Stimulated activated CD8-positive, alpha-beta memory T cell treated with anti-CD3 and anti-CD28 coated beads, Interleukin-15, amount 100 ng/mL, for 1 hour (primary cell): ENCODE results near the gene KATNB1.

ENCODE experiments used
- DNase-seq: peaks from one replicate; pipeline ENCODE4 v3.0.0-alpha.2; 2020; ENCODE audit warnings: low read depth

Gene KATNB1

DNA sequence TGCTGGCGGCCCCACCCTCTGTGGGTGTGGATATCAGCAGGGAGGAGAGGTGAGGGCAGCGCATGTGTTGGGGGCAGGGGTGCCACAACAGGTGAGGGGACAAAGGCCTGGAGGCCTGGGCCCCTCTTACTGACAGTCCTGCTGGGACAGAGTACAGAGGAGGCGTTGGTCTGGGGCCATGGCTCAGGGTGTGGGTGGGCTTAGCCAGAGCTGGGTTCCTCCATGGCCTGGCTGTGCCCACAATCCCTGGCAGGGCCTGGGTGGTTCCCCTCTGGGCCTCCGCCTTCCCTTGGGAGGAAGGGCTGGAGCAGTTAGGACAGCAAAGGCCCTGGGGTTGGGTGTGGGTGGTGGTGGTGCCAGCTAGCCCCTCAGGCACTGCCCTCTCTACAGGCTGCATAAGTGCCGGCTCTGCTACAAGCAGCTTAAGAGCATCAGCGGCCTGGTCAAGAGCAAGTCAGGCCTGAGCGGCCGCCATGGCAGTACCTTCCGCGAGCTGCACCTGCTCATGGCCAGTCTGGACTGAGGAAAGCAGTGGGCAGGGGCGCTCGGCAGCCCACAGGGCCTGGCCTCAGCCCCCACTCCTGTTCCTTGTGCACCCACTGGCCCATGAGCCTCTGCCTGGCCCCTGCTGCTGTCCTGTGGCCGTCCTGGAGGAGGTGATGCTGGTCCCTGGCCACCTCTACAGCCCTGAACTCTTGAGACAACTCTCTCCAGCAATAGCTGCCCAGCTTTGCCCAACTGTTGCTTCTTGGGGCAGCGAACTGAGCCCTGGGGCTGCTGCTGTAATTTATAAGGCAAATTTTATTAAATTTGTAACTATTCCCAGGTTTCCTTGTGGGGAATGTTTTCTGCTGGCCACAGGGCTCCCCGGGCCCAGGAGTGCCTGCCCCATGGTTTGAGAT, 21.1 kb downstream of the KATNB1 start:
- no peak for DNase-seq

- peak; percentile 85 for DNase-seq
Observed at GRCh38 chr16:57757326-57757786, 21.8 kb downstream of the KATNB1 start.

DNA sequence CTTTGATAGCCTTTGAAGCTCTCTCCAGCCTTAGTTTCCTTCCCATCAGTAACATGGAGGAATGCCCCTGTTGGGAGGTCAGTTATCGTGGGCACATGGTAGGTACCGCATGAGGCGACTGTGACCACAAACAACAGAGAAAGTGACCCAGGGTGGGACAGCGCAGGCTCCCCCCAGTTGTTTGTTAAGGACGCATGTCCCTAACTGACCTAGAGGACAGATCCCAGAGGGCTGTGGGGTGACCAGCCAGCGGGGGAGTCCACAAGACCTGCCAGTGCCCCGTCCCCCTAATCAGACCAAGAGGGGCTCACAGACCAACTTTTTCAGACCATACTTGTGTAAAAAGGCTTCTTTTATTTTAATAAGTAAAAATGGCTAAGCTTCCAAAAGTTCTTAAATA, 22.3 kb downstream of the KATNB1 start:
- DNase-seq: no peak

DNA sequence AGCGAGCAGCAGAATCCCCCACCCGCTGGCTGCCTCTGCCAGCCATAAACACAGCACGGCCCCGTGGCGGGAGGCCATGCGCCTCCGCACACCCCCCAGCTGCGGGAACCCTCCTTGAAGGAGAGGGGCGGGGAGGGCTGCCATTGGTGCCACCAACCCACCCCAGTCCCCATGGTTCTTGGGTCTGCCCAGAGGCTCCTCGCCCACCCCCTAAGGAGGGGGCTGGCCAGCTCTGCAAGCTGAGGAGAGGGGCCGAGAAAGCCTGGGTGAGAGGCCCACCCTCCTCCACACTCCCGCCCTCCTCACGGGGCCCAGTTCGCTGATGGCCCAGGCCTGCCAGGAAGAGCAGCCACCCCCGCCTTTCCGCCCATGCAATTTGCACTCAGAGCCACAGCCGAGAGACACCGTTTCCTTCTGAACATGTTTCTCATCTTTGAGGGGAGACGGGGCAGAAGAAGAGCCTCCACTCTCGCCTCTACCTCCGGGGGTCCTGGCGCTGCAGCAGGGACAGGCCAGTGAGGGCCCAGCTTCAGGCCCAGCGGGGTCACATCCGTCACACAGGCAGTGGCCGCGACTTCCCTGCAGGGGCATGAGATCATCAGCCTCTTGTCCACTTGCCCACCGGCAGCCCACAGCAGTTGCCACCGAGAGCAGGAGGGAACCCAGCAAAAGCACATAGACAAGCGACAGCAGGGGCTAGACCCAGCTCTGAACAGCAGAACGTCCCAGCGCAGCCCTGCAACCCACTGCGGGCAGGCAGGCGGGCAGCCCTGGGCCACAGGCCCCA, 23.0 kb downstream of the KATNB1 start:
- DNase-seq: no peak

GRCh38 chr16:57759131-57759530, 23.6 kb downstream of the KATNB1 start:
- DNase-seq: no peak

- DNase-seq: no peak
Observed at GRCh38 chr16:57759541-57760356, 24.2 kb downstream of the KATNB1 start.

- DNase-seq: no peak
Observed at GRCh38 chr16:57760357-57761160, 25.0 kb downstream of the KATNB1 start.

- DNase-seq: no peak
Observed at GRCh38 chr16:57761301-57761700, 25.7 kb downstream of the KATNB1 start.

GRCh38 chr16:57761957-57762356, 26.4 kb downstream of the KATNB1 start:
- DNase-seq: no peak

DNA sequence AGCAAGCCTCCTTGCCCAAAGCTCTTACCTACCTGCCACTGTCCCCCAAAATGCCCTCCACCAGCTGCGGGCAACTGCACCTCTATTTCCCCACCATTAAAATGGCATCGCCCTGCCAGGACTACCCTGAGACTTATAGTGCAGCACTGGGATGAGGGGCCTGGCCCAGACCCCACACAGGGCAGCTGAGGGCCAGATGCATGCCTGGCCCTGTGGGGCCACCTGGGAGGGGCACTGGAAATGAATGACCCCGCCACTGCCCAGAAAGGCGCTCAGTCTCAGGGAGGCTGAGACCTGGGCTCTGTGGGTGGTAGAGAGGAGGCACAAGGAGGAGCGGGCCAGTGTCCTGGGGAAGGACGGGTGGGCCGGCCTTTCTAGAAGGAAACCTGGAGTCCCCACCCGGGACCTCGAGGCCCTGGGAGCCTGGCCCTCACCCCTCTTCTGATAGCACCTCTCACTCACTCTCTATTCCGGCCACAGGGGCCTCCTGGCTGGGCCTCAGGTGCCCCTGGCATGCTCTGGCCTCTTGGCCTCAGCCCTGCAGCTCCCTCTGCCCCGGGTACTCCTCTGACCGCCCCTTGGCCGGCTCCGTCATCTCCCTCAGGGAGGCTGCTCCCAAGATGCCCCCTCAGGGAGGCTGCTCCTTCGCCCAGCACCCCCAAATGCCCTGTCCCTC, 26.9 kb downstream of the KATNB1 start:
- DNase-seq: no peak

GRCh38 chr16:57763285-57764005, 27.9 kb downstream of the KATNB1 start:
- DNase-seq: no peak

- DNase-seq: no peak
Observed at GRCh38 chr16:57764006-57764340, 28.4 kb downstream of the KATNB1 start.

GRCh38 chr16:57764341-57765159, 29.0 kb downstream of the KATNB1 start:
- DNase-seq: no peak

- no peak for DNase-seq
Observed at GRCh38 chr16:57765160-57765728, 29.7 kb downstream of the KATNB1 start.

DNA sequence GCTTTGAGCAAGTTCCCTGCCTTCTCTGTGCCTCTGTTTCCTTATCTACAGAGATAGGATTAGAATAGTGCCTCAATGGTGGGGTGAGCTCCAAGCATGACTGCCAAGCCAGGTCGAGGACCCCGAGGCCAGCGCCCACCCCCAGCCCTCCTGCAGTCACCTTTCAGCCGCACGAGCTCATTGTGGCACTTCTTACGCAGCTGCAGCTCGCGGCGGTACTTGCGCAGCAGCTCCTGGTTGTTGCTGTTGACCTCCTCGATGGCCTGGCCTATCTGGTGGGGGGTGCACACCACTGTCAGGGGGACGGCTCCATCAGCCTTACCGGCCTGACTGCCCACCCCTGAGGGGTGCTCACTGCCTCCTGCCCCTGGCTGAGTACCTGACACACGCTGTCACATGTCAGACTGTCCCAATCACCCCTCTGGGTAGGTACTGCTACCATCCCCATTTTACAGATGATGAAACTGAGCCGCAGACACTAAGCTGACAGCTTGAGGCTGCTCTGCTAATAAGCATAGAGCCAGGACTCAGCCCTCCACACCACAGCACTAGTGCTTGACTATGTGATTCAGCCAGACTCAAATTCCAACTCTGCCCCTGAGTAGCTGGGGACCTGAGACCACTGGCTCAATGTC, 31.3 kb downstream of the KATNB1 start:
- no peak for DNase-seq

DNA sequence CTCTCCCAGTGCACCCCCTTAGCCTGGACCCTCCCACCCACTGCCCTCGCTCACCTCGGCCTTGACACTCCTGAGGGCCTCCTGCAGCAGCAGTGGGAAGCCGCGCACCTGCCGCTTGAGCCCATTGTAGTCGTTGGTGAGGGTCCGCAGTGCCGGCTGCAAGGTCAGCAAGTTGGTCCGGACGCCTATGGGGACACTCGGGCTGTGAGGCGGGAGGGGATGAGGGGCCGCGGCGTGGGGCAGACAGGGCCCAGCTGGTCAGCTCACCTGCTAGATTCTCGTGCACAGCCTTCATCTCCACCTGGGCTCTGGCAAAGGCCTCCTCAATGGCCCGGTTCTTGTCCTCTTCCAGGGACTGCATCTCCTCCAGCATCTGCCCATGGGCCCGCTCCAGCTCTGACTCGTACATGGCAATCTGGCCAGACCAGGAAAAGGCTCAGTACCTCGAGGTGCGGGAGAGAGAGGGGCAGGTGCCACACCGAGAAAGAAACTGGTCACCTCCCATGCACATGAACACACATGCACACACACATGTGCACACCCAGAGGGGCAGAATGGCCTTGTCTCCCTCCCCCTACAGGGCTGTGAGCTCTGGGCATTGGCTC, 34.1 kb downstream of the KATNB1 start:
- DNase-seq: no peak

DNA sequence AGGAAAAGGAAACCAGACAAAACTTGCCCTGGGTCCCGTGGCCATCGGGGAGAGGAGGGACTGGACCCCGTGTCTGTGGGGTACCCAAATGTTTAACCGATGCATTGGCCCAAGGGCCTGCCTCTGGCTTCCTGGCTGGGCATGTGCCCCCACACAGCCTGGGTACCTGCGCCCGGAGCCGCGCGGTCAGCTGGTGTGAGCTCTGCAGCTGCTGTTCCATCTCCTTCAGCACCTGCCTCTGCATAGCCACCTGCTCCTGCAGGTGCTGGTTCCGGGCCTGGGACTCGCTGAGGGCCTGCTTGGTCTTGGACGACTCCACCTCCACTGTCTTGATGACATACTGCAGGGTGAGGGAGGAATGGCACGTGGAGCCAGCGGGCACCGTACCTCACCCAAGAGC, 34.8 kb downstream of the KATNB1 start:
- no peak for DNase-seq

- no peak for DNase-seq
Observed at GRCh38 chr16:57771141-57771785, 35.7 kb downstream of the KATNB1 start.
